ENCODE data around the gene CA9. TPM values are rescaled to one million over a fixed set of nuclear protein-coding genes. Genes with fewer than 3 reads are reported as not detected.
A peak's percentile ranks its signal among the peaks of the same experiment; 100 is the strongest.

CA9 gene
- total and polyA plus RNA-seq, 9 of the 15 experiments (the other 6 are each of a cell fraction or from before 2014, with no cell fraction given), result 0.15 to 10.6 (median 0.60) TPM; not detected in 4

- TF ChIP-seq RAD21 (CRISPR knock-in tag; conservative IDR thresholded peaks at IDR 0.05 in 1 of 2, IDR thresholded peaks at IDR 0.05 in 1 of 2) (no peak; a peak in 1 of 4 replicates), E2F5 (CRISPR knock-in tag; IDR thresholded peaks at IDR 0.05) (peak; percentile 83; the same call in 1 of the 2 replicates), EP400 (IDR thresholded peaks at IDR 0.05) (peak; percentile 90), FUS (optimal IDR thresholded peaks at IDR 0.05; ENCODE audit: low read depth, low read length) (no peak), ZNF274 (IDR thresholded peaks at IDR 0.05; ENCODE audit: borderline replicate concordance, low read depth, low read length) (no peak), FOSL1 (tag; conservative IDR thresholded peaks at IDR 0.05) (peak; percentile 56; the same call in 1 of the 2 replicates), SP2 (IDR thresholded peaks at IDR 0.05; ENCODE audit: extremely low read depth, low read depth, low read length, poor library complexity, severe bottlenecking) (no peak), ZBTB11 (CRISPR knock-in tag; IDR thresholded peaks at IDR 0.05) (peak in 1 of 3 experiments; percentile 80; a peak in 2 of 6 replicates), PKNOX1 (IDR thresholded peaks at IDR 0.05) (peak; percentile 74), SREBF1 (IDR thresholded peaks at IDR 0.05; ENCODE audit: borderline replicate concordance, low read depth, low read length) (no peak), ZMIZ1 (IDR thresholded peaks at IDR 0.05; ENCODE audit: low read depth in 2 of 2, low read length in 2 of 2) (no peak), MIER1 (IDR thresholded peaks at IDR 0.05; ENCODE audit: low read depth) (no peak), ZNF717 (CRISPR knock-in tag; IDR thresholded peaks at IDR 0.05) (no peak), XRCC4 (IDR thresholded peaks at IDR 0.05; ENCODE audit: extremely low read depth, insufficient read depth, insufficient read length) (no peak), ILF3 (IDR thresholded peaks at IDR 0.05; ENCODE audit: borderline replicate concordance) (no peak), SETDB1 (IDR thresholded peaks at IDR 0.05; ENCODE audit: low read length) (no peak), FOXM1 (IDR thresholded peaks at IDR 0.05; ENCODE audit: low read depth) (no peak; the same call in 1 of the 2 replicates), FOXM1 (CRISPR knock-in tag; IDR thresholded peaks at IDR 0.05; ENCODE audit: low read depth) (no peak), IRF2 (CRISPR knock-in tag; IDR thresholded peaks at IDR 0.05) (no peak)
These were observed 16.1 kb upstream of the CA9 start, which contains the start of gene RMRP (continued) for GRCh38 chr9:35657546-35658136.

Measured in K562 (cell line).